ENCODE measurements around the gene AIP. TPM values are rescaled to one million over a fixed set of nuclear protein-coding genes. Genes with fewer than 3 reads are reported as not detected.
"Not testable (repeated sequence)": the region's sequence is repeated elsewhere in the genome, so short reads cannot be mapped to it uniquely, and the experiment has no call there.

Gene AIP
- total RNA-seq, 4 donors from 2014 or later, result 33.0 to 60.8 (median 48.8) TPM

DNA sequence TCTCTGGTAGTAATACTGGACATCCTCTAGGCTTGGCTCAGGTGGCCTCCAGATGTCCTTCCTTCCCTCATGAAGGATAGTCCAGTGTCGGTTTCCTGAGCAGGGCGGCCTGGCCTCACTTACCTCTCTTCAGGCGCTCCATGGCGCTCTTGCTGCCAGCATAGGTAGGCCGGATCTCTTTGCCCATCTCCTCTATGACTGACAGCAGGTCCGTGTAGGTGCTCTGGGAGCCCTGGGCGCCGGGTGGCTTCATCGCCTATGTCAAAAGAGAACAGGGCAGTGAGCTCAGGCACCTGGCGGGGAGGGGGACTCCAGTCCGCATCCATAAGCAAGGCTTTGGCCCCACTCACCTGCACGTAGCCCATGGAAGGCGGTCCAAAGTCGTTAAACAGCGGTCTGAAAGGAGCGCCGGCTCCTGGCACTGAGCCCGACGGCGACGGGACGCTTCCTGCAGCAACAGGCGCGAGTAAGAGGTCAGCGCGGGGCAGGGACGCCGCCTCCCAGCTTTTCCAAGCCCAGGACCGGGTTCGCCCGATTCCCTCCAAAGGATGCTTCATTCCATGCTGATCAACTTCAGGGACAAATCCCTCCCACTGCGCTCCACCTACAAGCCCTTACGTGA, 24.5 kb downstream of the AIP start:
- ATAC-seq (no peak), DNase-seq (no peak)
- in situ Hi-C loops (cut with MboI; ENCODE audit: low sequenced_read_pairs in 4 of 4), result loop anchor here in 3 of 4 donors (10.0 kb wide), 1 partner anchor 113 kb away; the partner anchor contains the start of gene RAD9A (in 3 of the 3)
- intact Hi-C loops (cut with DNase I; ENCODE audit: low total_unique reads), result loop anchor here (2.0 kb wide), 2 partner anchors 25 to 79 kb away; partner anchors contain the start of genes AIP and RPS6KB2
- Histone ChIP-seq H3K36me3 (no peaks in the 10 kb centered on the region), H3K4me3 (peak overlapping the region; percentile 77 to 87 (median 85)), H3K27me3 (peaks cover 0 to 13% (median 0%) of the 10 kb centered on the region in 3 donors), H3K9me3 (no peaks in the 10 kb centered on the region), H3K4me1 (peaks cover 26 to 35% of the 10 kb centered on the region in 2 donors), H3K27ac (peak overlapping the region; percentile 94 to 99 (median 96))
- TF ChIP-seq, protein P1, sequence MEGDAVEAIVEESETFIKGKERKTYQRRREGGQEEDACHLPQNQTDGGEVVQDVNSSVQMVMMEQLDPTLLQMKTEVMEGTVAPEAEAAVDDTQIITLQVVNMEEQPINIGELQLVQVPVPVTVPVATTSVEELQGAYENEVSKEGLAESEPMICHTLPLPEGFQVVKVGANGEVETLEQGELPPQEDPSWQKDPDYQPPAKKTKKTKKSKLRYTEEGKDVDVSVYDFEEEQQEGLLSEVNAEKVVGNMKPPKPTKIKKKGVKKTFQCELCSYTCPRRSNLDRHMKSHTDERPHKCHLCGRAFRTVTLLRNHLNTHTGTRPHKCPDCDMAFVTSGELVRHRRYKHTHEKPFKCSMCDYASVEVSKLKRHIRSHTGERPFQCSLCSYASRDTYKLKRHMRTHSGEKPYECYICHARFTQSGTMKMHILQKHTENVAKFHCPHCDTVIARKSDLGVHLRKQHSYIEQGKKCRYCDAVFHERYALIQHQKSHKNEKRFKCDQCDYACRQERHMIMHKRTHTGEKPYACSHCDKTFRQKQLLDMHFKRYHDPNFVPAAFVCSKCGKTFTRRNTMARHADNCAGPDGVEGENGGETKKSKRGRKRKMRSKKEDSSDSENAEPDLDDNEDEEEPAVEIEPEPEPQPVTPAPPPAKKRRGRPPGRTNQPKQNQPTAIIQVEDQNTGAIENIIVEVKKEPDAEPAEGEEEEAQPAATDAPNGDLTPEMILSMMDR (IDR thresholded peaks at IDR 0.05 in 4 of 5, conservative IDR thresholded peaks at IDR 0.05 in 1 of 5), result no peak
- no peak for TF ChIP-seq POLR2A (IDR thresholded peaks at IDR 0.05)

DNA sequence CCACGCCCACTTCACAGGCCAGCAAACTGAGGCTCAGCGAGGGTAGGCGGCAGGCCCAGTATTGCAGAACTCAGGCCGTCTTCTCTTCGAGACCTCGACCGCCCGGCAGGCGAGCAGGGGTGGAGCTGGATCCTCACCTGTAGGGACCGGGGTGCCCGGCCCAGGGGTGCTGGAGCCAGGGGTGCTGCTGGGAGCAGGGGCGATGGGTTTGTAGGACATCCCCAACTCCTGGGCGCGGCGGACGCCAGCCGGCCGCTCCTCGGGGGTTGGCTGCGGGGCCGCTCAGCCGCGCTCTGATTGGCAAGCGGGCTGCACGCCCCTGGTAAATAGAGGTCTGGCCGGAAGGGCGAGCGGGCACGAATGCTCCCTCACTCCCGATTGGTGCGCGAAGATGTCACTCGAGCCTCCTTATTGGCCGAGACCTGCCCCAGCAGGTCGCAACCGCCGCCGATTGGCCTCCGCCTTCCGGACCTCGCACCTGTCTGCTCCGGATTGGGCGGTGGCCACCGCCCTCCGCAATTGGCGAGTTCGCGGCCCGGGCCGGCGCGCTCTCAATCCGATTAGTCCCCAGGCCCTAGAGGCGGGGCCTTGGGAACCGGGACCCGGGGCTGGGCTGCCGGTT, 25.1 kb downstream of the AIP start, which contains the start of gene CDK2AP2:
TSS of gene CDK2AP2 (minus strand) at position 299 of the 622 bp plus-strand sequence. CDS start at position 219, 80 bp downstream.
- peak; percentile 97 to 99 for TF ChIP-seq POLR2A (IDR thresholded peaks at IDR 0.05)
- TF ChIP-seq, protein P1 (IDR thresholded peaks at IDR 0.05 in 4 of 5, conservative IDR thresholded peaks at IDR 0.05 in 1 of 5), result peak in 1 of 5 experiments; percentile 23
- Histone ChIP-seq H3K36me3 (no peaks in the 10 kb centered on the region), H3K4me3 (peak within 1 kb of the TSS; percentile 77 to 87 (median 85)), H3K9me3 (no peaks in the 10 kb centered on the region), H3K4me1 (peaks cover 26 to 35% of the 10 kb centered on the region in 2 donors), H3K27me3 (peaks cover 0 to 13% (median 0%) of the 10 kb centered on the region in 3 donors), H3K27ac (peak within 1 kb of the TSS; percentile 94 to 99 (median 96))
- in situ Hi-C loops (cut with MboI; ENCODE audit: low sequenced_read_pairs in 4 of 4) (loop anchor here in 3 of 4 donors (10.0 kb wide), 1 partner anchor 113 kb away; the partner anchor contains the start of gene RAD9A (in 3 of the 3)), intact Hi-C loops (cut with DNase I; ENCODE audit: low total_unique reads) (loop anchor here (1.0 to 2.0 kb wide), 4 partner anchors 25 to 155 kb away; partner anchors contain the start of genes AIP, POLD4, RPS6KB2 and TMEM134)
- DNase-seq (peak; percentile 99), ATAC-seq (peak; percentile 82 to 88)

DNA sequence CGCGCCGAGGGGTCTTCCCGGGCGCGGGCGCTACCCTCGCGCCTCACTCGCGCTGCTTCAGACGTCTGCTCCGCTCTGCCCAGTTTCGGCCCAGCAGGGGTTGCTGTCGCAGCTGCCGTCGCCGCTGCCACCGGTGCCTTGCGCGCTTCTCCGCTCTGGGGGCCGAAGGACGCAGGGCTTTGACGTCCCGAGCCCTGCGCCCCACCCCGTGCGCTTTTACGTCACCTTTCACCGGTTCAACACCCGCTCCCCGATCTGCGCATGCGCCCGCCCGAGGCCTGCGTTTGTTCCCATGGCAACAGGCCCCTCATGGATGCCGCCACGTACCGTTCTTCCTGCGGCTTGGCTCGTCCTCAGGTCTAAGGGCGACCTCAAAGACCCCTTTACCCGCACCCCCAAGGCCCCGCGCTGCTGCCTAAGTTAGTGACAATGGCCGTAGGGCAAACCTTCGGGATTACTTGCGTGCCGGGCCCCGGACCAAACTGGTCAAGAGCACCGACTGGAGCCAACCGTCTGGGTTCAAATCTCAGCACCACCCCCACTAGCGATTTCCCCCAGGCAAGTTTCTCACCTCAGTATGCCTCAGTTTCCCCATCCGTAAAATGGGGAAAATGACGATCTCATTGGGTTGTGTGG, 25.8 kb downstream of the AIP start:
- DNase-seq (peak; percentile 94 to 96), ATAC-seq (peak; percentile 75 to 76)
- Histone ChIP-seq H3K4me3 (peak overlapping the region; percentile 77 to 87 (median 85)), H3K27ac (peak overlapping the region; percentile 94 to 99 (median 96)), H3K27me3 (peaks cover 0 to 12% (median 0%) of the 10 kb centered on the region in 3 donors), H3K9me3 (no peaks in the 10 kb centered on the region), H3K4me1 (peaks cover 26 to 32% of the 10 kb centered on the region in 2 donors), H3K36me3 (no peaks in the 10 kb centered on the region)
- in situ Hi-C loops (cut with MboI; ENCODE audit: low sequenced_read_pairs in 4 of 4), result loop anchor here in 3 of 4 donors (10.0 kb wide), 1 partner anchor 114 kb away; the partner anchor contains the start of gene RAD9A (in 3 of the 3)
- intact Hi-C loops (cut with DNase I; ENCODE audit: low total_unique reads), result loop anchor here (1.0 kb wide), 2 partner anchors 39 to 155 kb away; partner anchors contain the start of genes POLD4 and TMEM134
- TF ChIP-seq, protein P1 (IDR thresholded peaks at IDR 0.05 in 4 of 5, conservative IDR thresholded peaks at IDR 0.05 in 1 of 5), result no peak
- no peak for TF ChIP-seq POLR2A (IDR thresholded peaks at IDR 0.05)

DNA sequence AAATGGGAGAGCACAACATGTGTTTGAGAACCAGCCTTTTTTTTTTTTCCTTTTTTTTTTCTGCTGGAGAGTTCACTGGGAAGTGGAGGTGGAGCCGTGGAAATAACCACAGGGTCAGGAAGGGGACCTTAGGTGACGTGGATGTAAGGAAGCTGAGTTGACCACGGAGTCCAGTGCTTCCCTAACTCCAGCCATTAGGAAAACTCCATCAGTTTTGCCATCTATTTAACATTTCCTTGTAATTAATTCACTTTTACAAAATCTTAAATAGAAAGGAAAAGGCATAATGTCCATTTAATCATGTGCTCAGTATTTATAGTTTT, 27.2 kb downstream of the AIP start:
- TF ChIP-seq, protein P1 (IDR thresholded peaks at IDR 0.05 in 4 of 5, conservative IDR thresholded peaks at IDR 0.05 in 1 of 5), result no peak
- TF ChIP-seq POLR2A (IDR thresholded peaks at IDR 0.05), result no peak
- no peak overlapping the region for H3K27ac ChIP-seq
- no peak for ATAC-seq
- no peak for DNase-seq
- in situ Hi-C loops (cut with MboI; ENCODE audit: low sequenced_read_pairs in 4 of 4), result no loop called here
- H3K36me3 ChIP-seq, result no peaks in the 10 kb centered on the region
- peaks cover 23 to 25% of the 10 kb centered on the region in 2 donors for H3K4me1 ChIP-seq
- H3K9me3 ChIP-seq, result no peaks in the 10 kb centered on the region
- intact Hi-C loops (cut with DNase I; ENCODE audit: low total_unique reads), result no loop called here
- H3K4me3 ChIP-seq, result no peak overlapping the region
- H3K27me3 ChIP-seq, result peaks cover 0 to 4% (median 0%) of the 10 kb centered on the region in 3 donors

DNA sequence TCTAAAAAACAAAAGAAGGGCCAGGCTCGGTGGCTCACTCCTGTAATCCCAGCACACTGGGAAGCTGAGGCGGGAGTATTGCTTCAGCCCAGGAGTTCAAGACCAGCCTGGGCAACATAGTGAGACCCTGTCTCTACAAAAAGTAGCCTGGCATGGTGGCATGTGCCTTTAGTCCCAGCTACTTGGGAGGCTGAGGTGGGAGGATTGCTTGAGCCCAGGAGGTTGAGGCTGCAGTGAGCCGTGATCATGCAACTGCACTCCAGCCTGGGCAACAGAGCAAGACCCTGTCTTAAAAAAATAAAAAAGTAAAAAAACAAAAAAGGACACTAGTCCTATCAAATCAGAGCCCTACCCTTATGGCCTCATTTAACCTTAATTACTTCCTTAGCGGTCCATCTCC, 28.7 kb downstream of the AIP start:
- H3K27me3 ChIP-seq; in situ Hi-C loops (cut with MboI; ENCODE audit: low sequenced_read_pairs in 4 of 4); H3K27ac ChIP-seq; DNase-seq; intact Hi-C loops (cut with DNase I; ENCODE audit: low total_unique reads); H3K9me3 ChIP-seq; ATAC-seq; H3K4me3 ChIP-seq; H3K36me3 ChIP-seq: not testable (repeated sequence)
- peaks cover 12 to 13% of the 10 kb centered on the region in 2 donors for H3K4me1 ChIP-seq
